ENCODE data around the gene TRMT11. TPM values are rescaled to one million over a fixed set of nuclear protein-coding genes. Genes with fewer than 3 reads are reported as not detected.
A peak's percentile ranks its signal among the peaks of the same experiment; 100 is the strongest.

The TRMT11 gene
- total and polyA plus RNA-seq, 2 of the 13 experiments (the other 11 are each of a cell fraction or from before 2014, with no cell fraction given) = 42.2 to 81.9 TPM

DNA sequence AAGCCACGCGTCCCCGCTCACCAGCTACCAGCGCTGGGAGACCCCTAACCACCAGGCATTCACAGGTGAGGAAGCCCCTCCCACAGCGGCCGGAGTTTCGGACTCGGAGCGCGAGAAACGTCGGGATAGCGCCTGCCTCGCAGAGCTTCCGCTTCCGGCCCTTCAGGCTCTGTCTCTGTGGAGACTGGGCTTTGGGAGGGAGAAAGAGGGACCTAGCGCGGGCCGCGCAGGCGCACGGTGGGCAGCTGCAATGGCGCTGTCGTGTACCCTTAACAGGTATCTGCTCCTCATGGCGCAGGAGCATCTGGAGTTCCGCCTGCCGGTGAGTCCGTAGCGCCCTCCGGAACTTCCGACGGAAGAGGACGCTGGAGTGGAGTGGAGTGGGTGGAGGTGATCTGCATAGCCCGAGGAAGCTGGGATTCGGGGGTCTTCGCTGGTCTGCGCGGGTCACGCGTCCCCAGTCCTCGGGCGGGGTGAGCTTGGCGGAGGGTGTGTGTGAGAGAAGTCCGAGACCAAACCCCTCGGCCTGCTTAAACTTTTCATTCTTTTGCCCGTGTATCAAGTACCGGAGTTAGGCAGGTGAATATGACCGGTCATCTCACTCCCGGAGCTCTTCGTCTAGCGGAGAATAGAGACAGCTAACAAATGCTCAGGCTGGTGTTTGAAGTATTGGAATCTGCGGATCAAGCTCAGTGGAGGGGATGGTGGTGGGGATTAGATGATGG, at the start of gene TRMT11 (continued):
- TF ChIP-seq RARG (CRISPR knock-in tag; IDR thresholded peaks at IDR 0.05; ENCODE audit: low read depth) (0 out of 2 replicates have a peak, but pooled peaks have one; percentile 50), MIXL1 (CRISPR knock-in tag; IDR thresholded peaks at IDR 0.05) (no peak; the same call in 1 of the 2 replicates), ZNF296 (CRISPR knock-in tag; conservative IDR thresholded peaks at IDR 0.05) (no peak), ZBTB20 (CRISPR knock-in tag; IDR thresholded peaks at IDR 0.05; ENCODE audit: borderline replicate concordance, low read depth) (no peak), HOXA9 (CRISPR knock-in tag; IDR thresholded peaks at IDR 0.05; ENCODE audit: borderline replicate concordance) (peak; percentile 90), ZNF737 (CRISPR knock-in tag; IDR thresholded peaks at IDR 0.05; ENCODE audit: borderline replicate concordance) (no peak; the same call in 1 of the 2 replicates)
- TF ChIP-seq, protein P1, sequence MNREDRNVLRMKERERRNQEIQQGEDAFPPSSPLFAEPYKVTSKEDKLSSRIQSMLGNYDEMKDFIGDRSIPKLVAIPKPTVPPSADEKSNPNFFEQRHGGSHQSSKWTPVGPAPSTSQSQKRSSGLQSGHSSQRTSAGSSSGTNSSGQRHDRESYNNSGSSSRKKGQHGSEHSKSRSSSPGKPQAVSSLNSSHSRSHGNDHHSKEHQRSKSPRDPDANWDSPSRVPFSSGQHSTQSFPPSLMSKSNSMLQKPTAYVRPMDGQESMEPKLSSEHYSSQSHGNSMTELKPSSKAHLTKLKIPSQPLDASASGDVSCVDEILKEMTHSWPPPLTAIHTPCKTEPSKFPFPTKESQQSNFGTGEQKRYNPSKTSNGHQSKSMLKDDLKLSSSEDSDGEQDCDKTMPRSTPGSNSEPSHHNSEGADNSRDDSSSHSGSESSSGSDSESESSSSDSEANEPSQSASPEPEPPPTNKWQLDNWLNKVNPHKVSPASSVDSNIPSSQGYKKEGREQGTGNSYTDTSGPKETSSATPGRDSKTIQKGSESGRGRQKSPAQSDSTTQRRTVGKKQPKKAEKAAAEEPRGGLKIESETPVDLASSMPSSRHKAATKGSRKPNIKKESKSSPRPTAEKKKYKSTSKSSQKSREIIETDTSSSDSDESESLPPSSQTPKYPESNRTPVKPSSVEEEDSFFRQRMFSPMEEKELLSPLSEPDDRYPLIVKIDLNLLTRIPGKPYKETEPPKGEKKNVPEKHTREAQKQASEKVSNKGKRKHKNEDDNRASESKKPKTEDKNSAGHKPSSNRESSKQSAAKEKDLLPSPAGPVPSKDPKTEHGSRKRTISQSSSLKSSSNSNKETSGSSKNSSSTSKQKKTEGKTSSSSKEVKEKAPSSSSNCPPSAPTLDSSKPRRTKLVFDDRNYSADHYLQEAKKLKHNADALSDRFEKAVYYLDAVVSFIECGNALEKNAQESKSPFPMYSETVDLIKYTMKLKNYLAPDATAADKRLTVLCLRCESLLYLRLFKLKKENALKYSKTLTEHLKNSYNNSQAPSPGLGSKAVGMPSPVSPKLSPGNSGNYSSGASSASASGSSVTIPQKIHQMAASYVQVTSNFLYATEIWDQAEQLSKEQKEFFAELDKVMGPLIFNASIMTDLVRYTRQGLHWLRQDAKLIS (CRISPR knock-in tag; IDR thresholded peaks at IDR 0.05) = peak; percentile 57; the same call in 1 of the 2 replicates
- TF ChIP-seq, protein P2, sequence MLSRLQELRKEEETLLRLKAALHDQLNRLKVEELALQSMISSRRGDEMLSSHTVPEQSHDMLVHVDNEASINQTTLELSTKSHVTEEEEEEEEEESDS (CRISPR knock-in tag; IDR thresholded peaks at IDR 0.05; ENCODE audit: borderline replicate concordance) = no peak
- TF ChIP-seq, protein P3, sequence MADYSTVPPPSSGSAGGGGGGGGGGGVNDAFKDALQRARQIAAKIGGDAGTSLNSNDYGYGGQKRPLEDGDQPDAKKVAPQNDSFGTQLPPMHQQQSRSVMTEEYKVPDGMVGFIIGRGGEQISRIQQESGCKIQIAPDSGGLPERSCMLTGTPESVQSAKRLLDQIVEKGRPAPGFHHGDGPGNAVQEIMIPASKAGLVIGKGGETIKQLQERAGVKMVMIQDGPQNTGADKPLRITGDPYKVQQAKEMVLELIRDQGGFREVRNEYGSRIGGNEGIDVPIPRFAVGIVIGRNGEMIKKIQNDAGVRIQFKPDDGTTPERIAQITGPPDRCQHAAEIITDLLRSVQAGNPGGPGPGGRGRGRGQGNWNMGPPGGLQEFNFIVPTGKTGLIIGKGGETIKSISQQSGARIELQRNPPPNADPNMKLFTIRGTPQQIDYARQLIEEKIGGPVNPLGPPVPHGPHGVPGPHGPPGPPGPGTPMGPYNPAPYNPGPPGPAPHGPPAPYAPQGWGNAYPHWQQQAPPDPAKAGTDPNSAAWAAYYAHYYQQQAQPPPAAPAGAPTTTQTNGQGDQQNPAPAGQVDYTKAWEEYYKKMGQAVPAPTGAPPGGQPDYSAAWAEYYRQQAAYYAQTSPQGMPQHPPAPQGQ (CRISPR knock-in tag; IDR thresholded peaks at IDR 0.05; ENCODE audit: borderline replicate concordance) = no peak
- TF ChIP-seq, protein P4, sequence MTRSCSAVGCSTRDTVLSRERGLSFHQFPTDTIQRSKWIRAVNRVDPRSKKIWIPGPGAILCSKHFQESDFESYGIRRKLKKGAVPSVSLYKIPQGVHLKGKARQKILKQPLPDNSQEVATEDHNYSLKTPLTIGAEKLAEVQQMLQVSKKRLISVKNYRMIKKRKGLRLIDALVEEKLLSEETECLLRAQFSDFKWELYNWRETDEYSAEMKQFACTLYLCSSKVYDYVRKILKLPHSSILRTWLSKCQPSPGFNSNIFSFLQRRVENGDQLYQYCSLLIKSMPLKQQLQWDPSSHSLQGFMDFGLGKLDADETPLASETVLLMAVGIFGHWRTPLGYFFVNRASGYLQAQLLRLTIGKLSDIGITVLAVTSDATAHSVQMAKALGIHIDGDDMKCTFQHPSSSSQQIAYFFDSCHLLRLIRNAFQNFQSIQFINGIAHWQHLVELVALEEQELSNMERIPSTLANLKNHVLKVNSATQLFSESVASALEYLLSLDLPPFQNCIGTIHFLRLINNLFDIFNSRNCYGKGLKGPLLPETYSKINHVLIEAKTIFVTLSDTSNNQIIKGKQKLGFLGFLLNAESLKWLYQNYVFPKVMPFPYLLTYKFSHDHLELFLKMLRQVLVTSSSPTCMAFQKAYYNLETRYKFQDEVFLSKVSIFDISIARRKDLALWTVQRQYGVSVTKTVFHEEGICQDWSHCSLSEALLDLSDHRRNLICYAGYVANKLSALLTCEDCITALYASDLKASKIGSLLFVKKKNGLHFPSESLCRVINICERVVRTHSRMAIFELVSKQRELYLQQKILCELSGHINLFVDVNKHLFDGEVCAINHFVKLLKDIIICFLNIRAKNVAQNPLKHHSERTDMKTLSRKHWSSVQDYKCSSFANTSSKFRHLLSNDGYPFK (CRISPR knock-in tag; IDR thresholded peaks at IDR 0.05; ENCODE audit: borderline replicate concordance) = peak; percentile 97
- TF ChIP-seq, protein P5, sequence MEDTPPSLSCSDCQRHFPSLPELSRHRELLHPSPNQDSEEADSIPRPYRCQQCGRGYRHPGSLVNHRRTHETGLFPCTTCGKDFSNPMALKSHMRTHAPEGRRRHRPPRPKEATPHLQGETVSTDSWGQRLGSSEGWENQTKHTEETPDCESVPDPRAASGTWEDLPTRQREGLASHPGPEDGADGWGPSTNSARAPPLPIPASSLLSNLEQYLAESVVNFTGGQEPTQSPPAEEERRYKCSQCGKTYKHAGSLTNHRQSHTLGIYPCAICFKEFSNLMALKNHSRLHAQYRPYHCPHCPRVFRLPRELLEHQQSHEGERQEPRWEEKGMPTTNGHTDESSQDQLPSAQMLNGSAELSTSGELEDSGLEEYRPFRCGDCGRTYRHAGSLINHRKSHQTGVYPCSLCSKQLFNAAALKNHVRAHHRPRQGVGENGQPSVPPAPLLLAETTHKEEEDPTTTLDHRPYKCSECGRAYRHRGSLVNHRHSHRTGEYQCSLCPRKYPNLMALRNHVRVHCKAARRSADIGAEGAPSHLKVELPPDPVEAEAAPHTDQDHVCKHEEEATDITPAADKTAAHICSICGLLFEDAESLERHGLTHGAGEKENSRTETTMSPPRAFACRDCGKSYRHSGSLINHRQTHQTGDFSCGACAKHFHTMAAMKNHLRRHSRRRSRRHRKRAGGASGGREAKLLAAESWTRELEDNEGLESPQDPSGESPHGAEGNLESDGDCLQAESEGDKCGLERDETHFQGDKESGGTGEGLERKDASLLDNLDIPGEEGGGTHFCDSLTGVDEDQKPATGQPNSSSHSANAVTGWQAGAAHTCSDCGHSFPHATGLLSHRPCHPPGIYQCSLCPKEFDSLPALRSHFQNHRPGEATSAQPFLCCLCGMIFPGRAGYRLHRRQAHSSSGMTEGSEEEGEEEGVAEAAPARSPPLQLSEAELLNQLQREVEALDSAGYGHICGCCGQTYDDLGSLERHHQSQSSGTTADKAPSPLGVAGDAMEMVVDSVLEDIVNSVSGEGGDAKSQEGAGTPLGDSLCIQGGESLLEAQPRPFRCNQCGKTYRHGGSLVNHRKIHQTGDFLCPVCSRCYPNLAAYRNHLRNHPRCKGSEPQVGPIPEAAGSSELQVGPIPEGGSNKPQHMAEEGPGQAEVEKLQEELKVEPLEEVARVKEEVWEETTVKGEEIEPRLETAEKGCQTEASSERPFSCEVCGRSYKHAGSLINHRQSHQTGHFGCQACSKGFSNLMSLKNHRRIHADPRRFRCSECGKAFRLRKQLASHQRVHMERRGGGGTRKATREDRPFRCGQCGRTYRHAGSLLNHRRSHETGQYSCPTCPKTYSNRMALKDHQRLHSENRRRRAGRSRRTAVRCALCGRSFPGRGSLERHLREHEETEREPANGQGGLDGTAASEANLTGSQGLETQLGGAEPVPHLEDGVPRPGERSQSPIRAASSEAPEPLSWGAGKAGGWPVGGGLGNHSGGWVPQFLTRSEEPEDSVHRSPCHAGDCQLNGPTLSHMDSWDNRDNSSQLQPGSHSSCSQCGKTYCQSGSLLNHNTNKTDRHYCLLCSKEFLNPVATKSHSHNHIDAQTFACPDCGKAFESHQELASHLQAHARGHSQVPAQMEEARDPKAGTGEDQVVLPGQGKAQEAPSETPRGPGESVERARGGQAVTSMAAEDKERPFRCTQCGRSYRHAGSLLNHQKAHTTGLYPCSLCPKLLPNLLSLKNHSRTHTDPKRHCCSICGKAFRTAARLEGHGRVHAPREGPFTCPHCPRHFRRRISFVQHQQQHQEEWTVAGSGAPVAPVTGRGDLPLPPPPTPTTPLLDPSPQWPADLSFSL (CRISPR knock-in tag; IDR thresholded peaks at IDR 0.05) = 0 out of 2 replicates have a peak, but pooled peaks have one; percentile 55

Data from HepG2 (cell line).